Panc1 (cell line): ENCODE data around the gene PAQR7.
A peak's percentile ranks its signal among the peaks of the same experiment; 100 is the strongest.

Source experiments
- CTCF ChIP-seq: fragments of 450-650 bp; IDR thresholded peaks from 2 replicates; pipeline ENCODE4 v1.5.1; 2017; ENCODE audit warnings: mild to moderate bottlenecking
- POLR2AphosphoS5 ChIP-seq: IDR thresholded peaks from 2 replicates; pipeline ENCODE4 v1.6.1; 2012; ENCODE audit warnings: mild to moderate bottlenecking, low read depth, low read length, moderate library complexity
- TCF7L2 ChIP-seq: IDR thresholded peaks from 2 replicates; pipeline ENCODE4 v1.6.1; 2011; ENCODE audit warnings: mild to moderate bottlenecking, low read depth, low read length, inconsistent platforms

GRCh38 chr1:25875154-25875855 lies at the start of gene PAQR7:
- no peak for TF ChIP-seq CTCF
- TF ChIP-seq TCF7L2, result peak; percentile 90
- peak; percentile 38; the same call in 1 of the 2 replicates for TF ChIP-seq POLR2AphosphoS5
